ENCODE measurements around the gene SUPT5H. TPM values are rescaled to one million over a fixed set of nuclear protein-coding genes. Genes with fewer than 3 reads are reported as not detected.

The SUPT5H gene
- total and polyA plus RNA-seq, 8 donors: 61.7 to 127 (median 109) TPM

DNA sequence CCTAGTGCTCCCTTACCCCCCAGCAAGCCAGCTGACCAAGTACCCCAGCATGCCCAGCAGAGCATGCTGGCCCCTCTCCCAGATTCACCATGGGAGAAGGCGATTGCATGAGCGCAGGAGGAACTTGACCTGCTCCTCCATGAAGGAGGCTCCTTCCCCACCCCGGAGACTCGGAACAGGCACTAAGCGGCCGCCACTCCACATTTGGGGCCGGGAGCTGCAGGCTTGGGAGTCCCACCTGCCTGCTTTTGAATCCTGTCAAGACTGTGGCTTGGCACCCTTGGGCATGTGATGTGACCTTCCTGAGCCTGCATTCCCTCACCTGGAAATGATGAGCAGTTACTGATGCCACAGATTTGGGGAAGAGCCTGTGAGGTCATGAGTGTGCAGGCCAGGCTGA lies 22.6 kb downstream of the SUPT5H start:
- 92 to 96% (median 93%) methylated on average over 4 to 7 of the region's 7 CpGs for WGBS, 5 donors
- intact Hi-C loops (cut with DNase I; ENCODE audit: low total_unique reads): no loop called here
- Histone ChIP-seq H3K36me3 (peaks cover 88 to 100% (median 100%) of the 10 kb centered on the region in 4 donors), H3K4me1 (no peaks in the 10 kb centered on the region), H3K9me3 (no peaks in the 10 kb centered on the region), H3K4me3 (no peak overlapping the region), H3K27ac (no peak overlapping the region), H3K27me3 (no peaks in the 10 kb centered on the region)
- TF ChIP-seq EP300 (IDR thresholded peaks at IDR 0.05) (no peak), POLR2A (IDR thresholded peaks at IDR 0.05) (no peak), POLR2AphosphoS5 (IDR thresholded peaks at IDR 0.05) (no peak)
- TF ChIP-seq, protein P1, sequence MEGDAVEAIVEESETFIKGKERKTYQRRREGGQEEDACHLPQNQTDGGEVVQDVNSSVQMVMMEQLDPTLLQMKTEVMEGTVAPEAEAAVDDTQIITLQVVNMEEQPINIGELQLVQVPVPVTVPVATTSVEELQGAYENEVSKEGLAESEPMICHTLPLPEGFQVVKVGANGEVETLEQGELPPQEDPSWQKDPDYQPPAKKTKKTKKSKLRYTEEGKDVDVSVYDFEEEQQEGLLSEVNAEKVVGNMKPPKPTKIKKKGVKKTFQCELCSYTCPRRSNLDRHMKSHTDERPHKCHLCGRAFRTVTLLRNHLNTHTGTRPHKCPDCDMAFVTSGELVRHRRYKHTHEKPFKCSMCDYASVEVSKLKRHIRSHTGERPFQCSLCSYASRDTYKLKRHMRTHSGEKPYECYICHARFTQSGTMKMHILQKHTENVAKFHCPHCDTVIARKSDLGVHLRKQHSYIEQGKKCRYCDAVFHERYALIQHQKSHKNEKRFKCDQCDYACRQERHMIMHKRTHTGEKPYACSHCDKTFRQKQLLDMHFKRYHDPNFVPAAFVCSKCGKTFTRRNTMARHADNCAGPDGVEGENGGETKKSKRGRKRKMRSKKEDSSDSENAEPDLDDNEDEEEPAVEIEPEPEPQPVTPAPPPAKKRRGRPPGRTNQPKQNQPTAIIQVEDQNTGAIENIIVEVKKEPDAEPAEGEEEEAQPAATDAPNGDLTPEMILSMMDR (IDR thresholded peaks at IDR 0.05): no peak
- DNase-seq: no peak

DNA sequence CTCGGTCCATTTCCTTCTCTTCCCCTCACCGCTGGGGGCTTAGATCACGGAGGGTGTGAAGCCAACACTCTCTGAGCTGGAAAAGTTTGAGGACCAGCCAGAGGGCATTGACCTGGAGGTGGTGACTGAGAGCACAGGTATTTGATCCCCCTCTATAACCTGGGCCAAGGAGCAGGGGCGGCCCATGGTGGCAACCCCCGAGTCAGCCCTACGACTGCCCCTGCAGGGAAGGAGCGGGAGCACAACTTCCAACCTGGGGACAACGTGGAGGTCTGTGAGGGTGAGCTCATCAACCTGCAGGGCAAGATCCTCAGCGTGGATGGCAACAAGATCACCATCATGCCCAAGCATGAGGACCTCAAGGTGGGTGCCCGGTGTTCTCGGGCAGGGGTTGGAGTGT lies 23.7 kb downstream of the SUPT5H start:
- intact Hi-C loops (cut with DNase I; ENCODE audit: low total_unique reads): no loop called here
- H3K27ac ChIP-seq: no peak overlapping the region
- peaks cover 97 to 100% (median 100%) of the 10 kb centered on the region in 4 donors for H3K36me3 ChIP-seq
- H3K27me3 ChIP-seq: no peaks in the 10 kb centered on the region
- no peak for DNase-seq
- 93 to 97% (median 93%) methylated on average over 7 to 11 of the region's 11 CpGs for WGBS, 5 donors
- H3K4me3 ChIP-seq: no peak overlapping the region
- H3K9me3 ChIP-seq: no peaks in the 10 kb centered on the region
- peaks cover 0 to 1% (median 0%) of the 10 kb centered on the region in 4 donors for H3K4me1 ChIP-seq
- TF ChIP-seq POLR2A (IDR thresholded peaks at IDR 0.05) (no peak), EP300 (IDR thresholded peaks at IDR 0.05) (no peak), POLR2AphosphoS5 (IDR thresholded peaks at IDR 0.05) (no peak)
- TF ChIP-seq, protein P1 (IDR thresholded peaks at IDR 0.05): no peak

DNA sequence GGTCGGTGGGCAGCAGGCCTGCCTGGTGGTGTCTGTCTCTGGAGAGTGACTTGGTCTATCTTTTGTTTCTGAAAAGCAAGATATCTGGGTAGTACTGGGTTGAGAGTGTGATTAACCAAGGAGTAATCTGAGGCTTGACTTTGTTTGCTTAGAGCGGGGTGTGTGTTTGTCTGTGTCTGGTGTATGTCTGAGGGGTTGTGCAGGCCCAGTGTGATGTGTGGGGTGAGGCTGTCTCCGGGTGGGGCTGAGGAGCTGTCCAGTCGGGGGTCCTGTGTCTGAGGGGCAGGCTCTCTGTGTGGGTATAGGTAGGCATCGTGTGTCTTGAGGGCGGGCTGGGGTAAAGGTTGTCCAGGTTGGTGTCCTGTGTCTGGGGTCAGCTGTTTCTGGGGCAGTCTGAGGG lies 24.2 kb downstream of the SUPT5H start:
- intact Hi-C loops (cut with DNase I; ENCODE audit: low total_unique reads): no loop called here
- TF ChIP-seq EP300 (IDR thresholded peaks at IDR 0.05): no peak
- TF ChIP-seq, protein P1 (IDR thresholded peaks at IDR 0.05): no peak
- TF ChIP-seq POLR2A (IDR thresholded peaks at IDR 0.05): no peak
- TF ChIP-seq POLR2AphosphoS5 (IDR thresholded peaks at IDR 0.05): no peak
- Histone ChIP-seq H3K27me3 (no peaks in the 10 kb centered on the region), H3K9me3 (no peaks in the 10 kb centered on the region), H3K36me3 (peaks cover 97 to 100% (median 100%) of the 10 kb centered on the region in 4 donors), H3K27ac (no peak overlapping the region), H3K4me3 (no peak overlapping the region), H3K4me1 (peaks cover 0 to 5% (median 0%) of the 10 kb centered on the region in 4 donors)
- DNase-seq: no peak
- 78 to 85% (median 82%) methylated on average over 6 of the region's 6 CpGs for WGBS, 5 donors

DNA sequence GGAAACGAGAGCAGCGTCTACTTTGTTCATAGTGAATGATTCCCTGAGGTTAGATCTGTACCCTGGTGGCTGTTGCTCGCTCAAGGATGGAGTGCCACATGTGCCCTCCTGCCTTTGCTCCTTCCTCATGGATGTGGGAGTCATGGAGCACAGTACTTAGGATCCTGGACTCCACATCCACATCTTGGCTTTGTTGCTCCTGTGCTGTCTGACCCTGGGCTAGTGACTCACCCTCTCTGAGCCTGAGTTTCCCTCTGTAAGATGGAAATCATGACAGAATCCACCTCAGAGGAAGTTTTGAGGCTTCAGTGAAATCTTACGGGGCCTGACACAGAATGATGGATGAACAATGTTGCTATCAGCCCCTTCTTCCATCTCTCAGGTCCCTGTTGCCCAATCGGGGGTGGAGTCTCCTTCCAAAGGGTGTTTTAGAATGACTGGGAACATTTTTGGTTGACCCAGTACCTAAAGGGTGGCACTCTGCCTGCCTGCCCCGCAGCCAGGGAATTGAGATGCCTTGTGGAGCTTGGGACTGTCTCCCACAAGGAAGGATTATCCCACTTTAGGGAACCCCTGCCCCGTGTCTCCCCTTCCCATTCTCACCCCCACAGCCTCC lies 25.4 kb downstream of the SUPT5H start:
- WGBS, 5 donors: 77 to 91% (median 85%) methylated on average over 6 to 7 of the region's 7 CpGs
- no peak overlapping the region for H3K4me3 ChIP-seq
- no peak overlapping the region for H3K27ac ChIP-seq
- peaks cover 91 to 100% (median 100%) of the 10 kb centered on the region in 4 donors for H3K36me3 ChIP-seq
- TF ChIP-seq, protein P1 (IDR thresholded peaks at IDR 0.05): no peak
- TF ChIP-seq EP300 (IDR thresholded peaks at IDR 0.05) (no peak), POLR2A (IDR thresholded peaks at IDR 0.05) (no peak), POLR2AphosphoS5 (IDR thresholded peaks at IDR 0.05) (no peak)
- peaks cover 0 to 5% (median 0%) of the 10 kb centered on the region in 4 donors for H3K4me1 ChIP-seq
- H3K27me3 ChIP-seq: no peaks in the 10 kb centered on the region
- no peaks in the 10 kb centered on the region for H3K9me3 ChIP-seq
- intact Hi-C loops (cut with DNase I; ENCODE audit: low total_unique reads): loop anchor here (10.0 kb wide), 1 partner anchor 64 kb away; the partner anchor contains the start of gene EID2B
- no peak for DNase-seq
